ENCODE results near the gene LRFN5.

The LRFN5 gene

DNA sequence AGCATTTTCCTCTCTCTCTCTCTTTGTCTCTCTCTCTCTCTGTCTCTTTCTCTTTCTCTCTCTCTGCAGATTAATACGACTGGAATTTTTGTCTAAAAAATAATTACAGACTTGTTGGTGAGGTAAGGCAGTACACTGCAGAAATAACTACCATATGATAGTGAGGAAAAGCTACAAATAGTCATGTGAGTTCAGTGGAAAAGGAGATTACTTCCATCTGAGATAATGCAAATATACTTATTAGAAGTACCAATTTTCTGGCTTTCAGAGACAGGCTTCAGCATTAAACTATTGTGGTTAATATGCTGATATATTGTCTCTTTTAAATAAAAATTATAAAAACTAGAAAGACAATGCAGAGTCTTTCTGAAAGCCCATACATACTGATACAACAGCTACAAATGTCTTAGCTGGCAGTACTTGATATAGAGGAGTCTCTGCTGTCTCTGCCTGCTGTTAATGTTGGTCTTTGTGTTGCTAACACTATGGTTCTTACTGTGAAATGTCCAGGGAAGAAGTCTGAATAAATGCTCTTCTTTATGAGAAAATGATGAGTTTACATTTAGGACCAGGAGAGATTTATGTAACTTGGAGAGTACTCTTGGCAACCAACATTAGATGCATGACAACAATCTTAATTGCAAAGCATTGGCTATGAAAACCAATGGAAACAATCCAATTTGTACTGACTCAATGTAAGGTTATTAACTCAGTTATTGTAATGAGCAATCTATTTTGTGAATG lies 167.0 kb downstream of the LRFN5 start:
- no peak for DNase-seq

- no peak for DNase-seq
These were observed 175.8 kb downstream of the LRFN5 start for GRCh38 chr14:41782511-41782910.

DNA sequence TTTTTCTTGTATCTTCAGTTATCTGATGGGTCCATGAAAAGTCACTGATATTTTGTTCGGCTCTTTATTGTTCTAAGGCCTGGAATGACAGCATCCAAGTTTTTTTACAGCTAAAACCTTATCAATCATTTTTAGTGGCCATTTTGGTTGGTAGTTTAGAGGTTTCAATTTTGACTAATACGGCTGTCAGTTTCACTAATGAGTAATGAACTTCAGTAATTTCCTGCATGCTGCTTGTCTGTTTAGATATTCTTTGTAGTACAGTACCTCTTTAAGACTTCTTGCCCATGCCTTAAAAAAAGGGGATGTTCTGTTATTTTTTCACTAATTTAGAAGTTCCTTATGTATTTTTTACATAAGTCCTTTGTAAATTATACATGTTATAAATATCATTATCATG lies 176.7 kb downstream of the LRFN5 start:
- DNase-seq = no peak

DNA sequence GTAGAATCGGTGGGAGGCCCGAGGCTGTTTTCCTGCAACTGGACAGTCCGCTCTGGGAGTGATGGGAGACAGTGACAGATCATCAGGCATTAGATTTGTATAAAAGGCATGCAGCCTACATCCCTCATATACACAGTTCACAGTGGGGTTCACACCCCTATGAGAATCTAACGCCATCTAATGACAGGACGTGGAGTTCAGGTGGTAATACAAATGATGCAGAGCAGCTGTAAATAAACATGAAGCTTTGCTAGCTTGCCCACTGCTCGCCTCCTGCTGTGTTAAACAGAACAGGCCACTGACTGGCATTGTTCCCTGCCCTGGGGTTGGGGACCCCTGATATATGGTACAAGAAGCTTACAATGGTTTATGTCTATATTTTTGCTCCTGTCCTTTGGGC lies 179.0 kb downstream of the LRFN5 start:
- DNase-seq = peak; percentile 46

GRCh38 chr14:41799817-41800216 lies 193.1 kb downstream of the LRFN5 start:
- DNase-seq = no peak

DNA sequence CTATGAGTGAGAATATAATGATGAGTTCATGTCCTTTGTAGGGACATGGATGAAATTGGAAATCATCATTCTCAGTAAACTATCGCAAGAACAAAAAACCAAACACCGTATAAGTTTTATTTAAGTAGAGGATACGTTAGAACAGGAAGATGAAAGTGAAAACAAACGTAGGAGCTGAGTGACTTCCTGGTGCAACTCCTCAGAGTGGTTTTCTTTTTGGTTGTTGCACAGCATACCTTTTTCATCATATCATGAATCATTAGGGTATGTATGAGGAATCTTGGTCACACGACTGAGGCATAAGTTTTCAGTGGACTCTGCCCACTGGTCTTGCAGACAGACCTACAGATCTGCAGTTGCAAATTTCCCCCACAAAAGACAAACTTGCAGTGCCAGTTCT lies 199.0 kb downstream of the LRFN5 start:
- no peak for DNase-seq

DNA sequence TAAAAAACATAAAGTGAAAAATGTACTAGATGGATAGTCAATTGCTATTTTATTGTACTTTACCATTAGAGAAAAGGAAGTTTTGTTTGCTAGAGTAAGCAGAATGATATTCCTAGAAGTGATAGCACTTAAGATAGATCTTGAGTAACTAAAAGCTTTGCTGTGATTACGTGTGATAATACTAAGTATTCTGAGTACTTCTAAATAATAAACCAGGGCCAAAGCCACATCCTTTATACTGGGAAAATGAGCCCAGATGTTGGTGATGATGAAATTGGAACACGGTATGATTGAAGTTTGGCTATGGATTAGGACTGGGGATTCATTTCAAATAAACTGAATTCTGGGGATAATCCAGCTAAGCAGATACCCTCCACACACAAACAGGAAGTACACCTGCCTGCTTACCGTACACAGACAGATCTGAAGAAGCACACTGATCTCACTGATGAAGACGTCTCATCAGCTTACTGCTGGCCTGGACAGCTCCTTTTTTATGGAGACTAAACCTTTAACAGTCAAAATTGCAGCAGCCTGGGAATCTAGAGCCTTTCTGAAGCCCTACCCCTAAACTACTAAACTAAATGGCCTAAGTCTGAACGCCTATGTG lies 199.8 kb downstream of the LRFN5 start:
- DNase-seq = no peak

DNA sequence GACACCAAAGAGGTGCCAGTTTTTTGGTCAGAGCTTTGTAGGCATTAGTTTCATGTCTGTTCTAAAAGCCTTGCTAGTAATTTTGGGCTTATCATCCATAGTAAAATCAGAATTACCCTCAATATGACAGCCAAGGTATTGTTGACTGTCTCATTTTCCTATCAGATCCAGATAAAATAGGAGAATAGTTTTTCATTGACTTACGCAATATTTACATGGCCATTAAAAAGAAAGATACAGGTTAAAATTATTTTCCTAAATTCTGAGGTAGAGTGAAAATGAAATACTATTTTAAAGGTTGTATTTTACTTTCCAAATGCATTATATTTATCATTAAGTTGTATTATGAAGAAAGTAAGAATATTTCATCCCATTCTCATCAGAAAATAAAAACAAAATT lies 203.7 kb downstream of the LRFN5 start:
- no peak for DNase-seq

- no peak for DNase-seq
These were observed 210.9 kb downstream of the LRFN5 start for GRCh38 chr14:41817626-41818025.

GRCh38 chr14:41824441-41824840 lies 217.8 kb downstream of the LRFN5 start:
- no peak for DNase-seq

- no peak for DNase-seq
These were observed 218.9 kb downstream of the LRFN5 start for GRCh38 chr14:41825622-41826021.

DNA sequence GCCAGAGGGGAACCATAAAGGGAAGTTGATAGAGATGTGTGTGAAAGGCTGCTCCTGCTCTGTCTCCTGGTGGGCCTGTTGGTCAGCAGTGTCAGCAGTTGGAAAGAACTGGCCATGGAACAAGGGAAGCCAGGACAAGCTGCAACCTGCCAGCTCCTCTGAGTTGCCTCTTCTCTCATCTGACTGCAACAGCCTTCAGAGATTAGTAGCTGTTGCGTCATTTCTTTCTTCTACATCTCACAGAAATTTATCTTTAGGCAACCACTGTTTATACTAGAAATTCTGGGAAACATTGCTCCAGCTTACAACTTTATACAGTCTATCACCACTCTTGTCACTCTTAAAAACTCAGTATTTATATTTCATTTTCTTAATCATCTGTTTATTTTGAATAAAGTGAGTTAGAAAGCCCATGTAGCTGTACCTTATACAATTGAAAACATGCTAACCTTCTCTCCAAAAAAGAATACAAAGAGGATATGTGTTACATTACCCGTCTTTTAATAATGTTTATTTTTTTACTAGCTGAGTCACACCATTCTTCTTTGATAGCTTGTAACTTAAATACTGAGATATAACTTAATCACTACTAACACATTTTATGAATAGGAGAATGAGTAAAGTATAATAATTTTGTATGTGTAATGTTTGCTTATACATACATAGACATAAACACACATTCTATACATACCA lies 224.2 kb downstream of the LRFN5 start:
- DNase-seq = no peak

DNA sequence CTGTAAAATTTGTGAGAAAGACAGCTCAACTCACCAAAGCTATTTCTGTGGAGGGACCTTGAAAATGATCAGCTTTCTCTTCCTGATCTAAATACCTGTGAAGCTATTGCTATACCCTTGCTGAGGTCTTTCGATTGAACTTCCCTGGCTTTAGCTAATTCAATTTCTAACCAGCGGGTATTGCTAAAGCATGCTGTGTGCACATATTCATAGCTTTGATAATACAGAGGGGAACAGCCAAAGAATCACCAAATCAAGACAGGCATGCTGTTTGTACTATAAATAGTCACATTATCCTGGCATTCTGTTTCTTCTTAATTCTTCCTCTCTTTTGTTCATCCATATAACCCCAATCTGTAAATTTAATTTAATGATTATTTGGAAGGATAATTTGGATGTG lies 233.0 kb downstream of the LRFN5 start:
- DNase-seq = no peak

- no peak for DNase-seq
These were observed 252.7 kb downstream of the LRFN5 start for GRCh38 chr14:41859336-41859735.

GRCh38 chr14:41860586-41860985 lies 253.9 kb downstream of the LRFN5 start:
- no peak for DNase-seq

DNA sequence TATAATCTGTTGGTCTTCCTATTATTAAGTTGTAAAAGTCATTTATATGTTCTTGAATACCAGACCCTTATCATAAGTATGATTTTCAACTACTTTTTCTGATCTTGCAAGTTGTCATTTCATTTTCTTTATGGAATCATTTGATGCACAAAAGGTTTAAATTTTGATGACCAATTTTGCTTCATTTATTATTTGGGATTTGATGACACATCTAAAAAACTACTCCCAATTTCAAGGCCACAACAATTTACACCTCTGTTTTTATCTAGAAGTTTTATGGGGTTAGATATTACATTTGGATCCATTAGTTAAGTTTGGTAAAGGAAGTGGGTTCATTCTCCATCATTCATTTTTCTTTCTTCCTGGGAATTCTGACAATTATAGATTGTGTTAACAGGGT lies 259.2 kb downstream of the LRFN5 start:
- no peak for DNase-seq

DNA sequence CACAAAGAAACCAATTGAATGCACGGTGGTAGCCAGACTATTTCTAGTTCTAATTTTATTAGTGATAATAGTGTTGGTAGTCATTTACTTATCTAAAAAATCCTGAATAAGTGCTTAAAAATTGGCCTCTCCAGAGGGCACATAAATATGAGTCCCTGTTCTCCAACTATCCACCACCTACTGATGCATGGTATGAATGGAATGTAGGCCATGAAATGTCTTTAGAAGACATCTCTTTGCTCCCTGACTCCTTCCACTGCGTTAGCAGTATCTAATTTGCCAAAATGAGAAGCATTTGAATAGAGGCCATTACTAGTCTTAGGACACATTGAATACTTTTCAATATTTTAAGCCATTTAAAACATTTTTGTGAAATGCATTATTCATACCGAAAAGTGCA lies 261.7 kb downstream of the LRFN5 start:
- no peak for DNase-seq

DNA sequence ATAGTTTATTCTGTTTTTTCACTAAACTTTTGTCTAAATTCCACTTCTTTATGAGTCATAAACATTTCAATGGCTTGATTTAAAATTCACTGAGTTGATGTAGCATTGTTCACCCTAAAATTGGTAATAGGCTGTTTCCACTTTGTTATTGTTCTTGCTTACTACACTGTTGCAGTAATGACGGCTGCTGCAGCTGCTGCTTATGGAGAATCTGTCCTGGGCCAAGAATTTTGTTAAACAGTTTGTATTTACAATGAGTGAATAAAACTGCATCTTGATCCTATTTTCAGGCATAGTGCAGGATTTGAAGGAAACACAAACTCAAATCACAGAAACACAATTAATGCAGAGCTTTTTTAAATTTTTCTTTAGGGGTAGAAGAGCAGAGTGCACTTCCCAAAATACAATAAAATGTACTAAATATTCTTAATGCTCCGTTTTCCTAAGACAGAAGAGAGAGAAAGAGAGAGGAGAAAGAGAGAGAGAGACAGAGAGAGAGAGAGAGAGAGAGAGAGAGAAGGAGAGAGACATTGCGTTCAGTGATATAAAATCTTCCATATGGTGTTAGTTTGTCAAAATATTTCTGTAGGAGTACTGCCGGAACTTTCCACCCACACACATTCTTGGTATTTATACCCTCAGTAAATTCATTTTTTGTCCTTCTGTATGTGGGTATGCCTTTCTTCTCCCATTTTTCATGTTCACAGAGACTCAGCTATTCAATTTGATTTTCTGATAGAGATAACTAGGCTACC lies 266.4 kb downstream of the LRFN5 start:
- DNase-seq = no peak

GRCh38 chr14:41873686-41874317 lies 267.1 kb downstream of the LRFN5 start:
- no peak for DNase-seq

DNA sequence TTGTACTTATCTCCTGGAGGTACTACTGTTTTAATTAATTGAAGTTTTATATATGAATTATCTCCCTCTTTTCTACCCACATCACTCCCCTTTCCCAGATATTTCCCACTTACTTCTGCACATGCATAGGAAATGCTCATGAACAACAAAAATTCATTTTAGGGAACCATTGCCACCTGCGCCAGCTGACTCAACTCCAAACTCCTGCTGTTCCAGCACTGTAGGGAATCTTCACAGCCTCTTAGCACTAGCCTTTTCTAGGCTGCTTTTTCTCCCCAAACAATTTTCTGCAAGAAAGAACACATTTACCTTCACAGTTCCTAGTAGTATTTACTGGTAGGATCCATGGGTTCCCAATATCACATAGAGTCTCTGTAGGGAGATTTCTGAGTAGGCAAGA lies 268.4 kb downstream of the LRFN5 start:
- DNase-seq = no peak

DNA sequence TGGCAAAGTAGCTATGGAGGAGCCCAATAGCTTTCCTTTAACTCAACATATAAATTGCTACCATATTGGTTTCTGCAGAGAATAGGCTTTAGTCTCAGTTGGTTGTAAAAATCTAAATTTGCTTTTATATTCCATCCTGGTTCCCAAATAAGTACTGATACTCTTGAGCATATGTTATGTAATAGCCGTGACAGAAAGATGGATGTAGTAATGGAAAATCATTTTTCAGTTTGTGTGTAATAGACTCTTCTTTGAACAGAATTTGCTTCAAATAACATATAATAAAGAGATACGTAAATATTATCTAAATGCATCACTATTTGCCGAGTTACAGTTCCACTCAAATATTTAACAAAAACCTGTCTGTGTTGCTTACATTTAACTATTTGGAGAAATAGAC lies 271.6 kb downstream of the LRFN5 start:
- DNase-seq = no peak

DNA sequence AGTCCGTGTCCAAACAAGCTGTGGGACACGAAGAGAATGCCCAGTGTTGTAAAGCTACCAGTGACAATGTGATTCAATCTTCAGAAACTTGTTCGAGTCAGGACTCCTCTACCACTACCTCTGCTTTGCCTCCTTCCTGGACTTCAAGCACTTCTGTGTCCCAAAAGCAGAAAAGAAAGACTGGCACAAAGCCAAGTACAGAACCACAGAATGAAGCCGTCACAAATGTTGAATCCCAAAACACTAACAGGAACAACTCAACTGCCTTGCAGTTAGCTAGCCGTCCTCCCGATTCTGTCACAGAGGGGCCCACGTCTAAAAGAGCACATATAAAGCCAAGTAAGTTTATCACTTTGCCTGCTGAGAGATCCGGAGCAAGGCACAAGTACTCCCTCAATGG lies 284.9 kb downstream of the LRFN5 start:
- DNase-seq = no peak

- DNase-seq = no peak
These were observed 292.7 kb downstream of the LRFN5 start for GRCh38 chr14:41899416-41899815.
